IPS-20b (cell line): ENCODE results near the gene AEBP2.
"Not testable (repeated sequence)": the region's sequence is repeated elsewhere in the genome, so short reads cannot be mapped to it uniquely, and the experiment has no call there.

Experiments used
- H3K27ac ChIP-seq: one replicate; pipeline ENCODE4 v1.5.1; 2013; ENCODE audit warnings: low read length
- H3K27me3 ChIP-seq: 2 replicates; pipeline ENCODE4 v1.6.1; 2013; ENCODE audit warnings: mild to moderate bottlenecking, low read length, inconsistent platforms; ENCODE audit not compliant: insufficient read depth
- H3K36me3 ChIP-seq: 2 replicates; pipeline ENCODE4 v1.6.1; 2013; ENCODE audit warnings: low read depth, mild to moderate bottlenecking, inconsistent platforms, low read length, moderate library complexity; ENCODE audit not compliant: insufficient read depth
- H3K4me1 ChIP-seq: 2 replicates; pipeline ENCODE4 v1.6.1; 2013; ENCODE audit warnings: mild to moderate bottlenecking, control low read depth, inconsistent platforms, low read length, moderate library complexity; ENCODE audit not compliant: insufficient read depth
- H3K4me3 ChIP-seq: 2 replicates; pipeline ENCODE4 v1.5.1; 2013; ENCODE audit warnings: mild to moderate bottlenecking, low read length, inconsistent platforms
- H3K9ac ChIP-seq: 2 replicates; pipeline ENCODE4 v1.6.1; 2013; ENCODE audit warnings: low read depth, mild to moderate bottlenecking, inconsistent platforms, low read length, moderate library complexity
- H3K9me3 ChIP-seq: 2 replicates; pipeline ENCODE4 v1.6.1; 2013; ENCODE audit warnings: mild to moderate bottlenecking, low read depth, low read length, inconsistent platforms; ENCODE audit not compliant: insufficient read depth

Gene AEBP2

DNA sequence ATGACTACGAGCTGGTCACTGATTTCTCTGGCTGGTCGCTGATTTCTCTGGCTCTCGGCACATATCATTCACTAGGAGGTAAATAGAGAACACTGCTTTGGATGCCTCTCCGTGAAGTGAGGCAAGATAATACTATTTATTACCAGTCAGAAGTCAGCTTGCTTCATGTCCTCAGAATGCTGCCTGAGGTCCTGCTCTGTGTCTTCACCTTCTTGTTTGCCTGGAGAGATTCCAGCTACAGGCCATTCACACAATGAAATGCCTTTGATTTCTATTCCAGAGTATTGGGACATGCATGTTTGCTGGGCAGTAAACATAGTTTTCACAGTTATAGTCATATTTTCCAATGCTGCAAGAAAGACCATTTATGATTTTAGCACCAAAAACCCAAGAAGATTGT lies 106.7 kb downstream of the AEBP2 start:
- no peak overlapping the region for H3K9ac ChIP-seq
- H3K4me1 ChIP-seq = peaks cover 9% of the 10 kb centered on the region; the same call in 1 of the 2 replicates
- H3K27me3 ChIP-seq = no peaks in the 10 kb centered on the region
- no peak overlapping the region for H3K27ac ChIP-seq
- no peaks in the 10 kb centered on the region for H3K36me3 ChIP-seq
- no peaks in the 10 kb centered on the region for H3K9me3 ChIP-seq
- H3K4me3 ChIP-seq = no peak overlapping the region

DNA sequence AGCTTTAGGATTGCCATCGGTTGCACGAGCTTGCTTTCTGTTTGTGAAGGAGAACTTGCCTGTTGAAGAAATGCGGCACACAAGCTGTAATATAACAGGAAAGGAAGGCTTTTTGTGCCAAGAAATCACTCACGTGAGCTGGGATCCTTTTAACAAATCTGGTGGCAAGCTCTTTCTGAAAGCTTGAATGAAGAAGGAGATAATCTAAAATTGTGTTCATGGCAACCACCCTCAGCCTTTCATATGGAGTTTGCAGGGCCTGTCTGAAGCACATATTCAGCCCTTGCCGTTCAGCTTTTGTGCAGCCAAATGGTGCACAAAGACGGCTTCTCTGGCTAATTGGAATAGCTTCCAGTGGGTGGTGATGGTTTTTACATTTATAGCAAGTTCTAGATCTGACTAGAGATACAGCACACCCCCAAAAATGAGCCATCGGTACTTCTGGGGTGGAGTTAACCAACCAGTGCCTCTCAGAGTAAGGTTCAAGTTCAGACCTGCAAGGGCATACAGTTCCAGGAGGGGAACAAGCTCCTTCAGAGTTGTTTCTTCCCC lies 107.4 kb downstream of the AEBP2 start:
- Histone ChIP-seq H3K27ac (no peak overlapping the region), H3K4me1 (peaks cover 9% of the 10 kb centered on the region; the same call in 1 of the 2 replicates), H3K36me3 (no peaks in the 10 kb centered on the region), H3K9ac (no peak overlapping the region), H3K27me3 (no peaks in the 10 kb centered on the region), H3K4me3 (no peak overlapping the region), H3K9me3 (no peaks in the 10 kb centered on the region)

DNA sequence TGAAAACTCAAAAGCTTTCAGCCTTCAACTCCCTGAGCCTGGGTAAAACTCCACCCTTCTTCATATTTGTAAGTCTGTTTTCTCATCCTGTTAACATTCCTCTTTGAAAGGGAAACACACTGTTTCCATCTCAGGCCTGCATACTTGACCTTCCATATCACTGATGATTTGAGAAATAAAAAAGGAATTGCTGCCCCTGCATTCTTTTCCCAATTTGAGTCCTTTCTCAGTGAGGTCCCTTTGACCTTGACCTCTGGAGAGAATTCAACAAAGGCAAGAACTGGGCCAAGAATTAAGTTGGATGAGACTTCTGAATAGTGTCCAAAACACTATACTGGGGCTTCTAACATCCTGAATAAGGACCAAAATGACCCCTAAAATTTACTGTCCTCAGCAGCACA lies 108.0 kb downstream of the AEBP2 start:
- Histone ChIP-seq H3K27ac (no peak overlapping the region), H3K4me1 (peaks cover 9% of the 10 kb centered on the region; the same call in 1 of the 2 replicates), H3K9ac (no peak overlapping the region), H3K27me3 (no peaks in the 10 kb centered on the region), H3K9me3 (no peaks in the 10 kb centered on the region), H3K4me3 (no peak overlapping the region), H3K36me3 (no peaks in the 10 kb centered on the region)

DNA sequence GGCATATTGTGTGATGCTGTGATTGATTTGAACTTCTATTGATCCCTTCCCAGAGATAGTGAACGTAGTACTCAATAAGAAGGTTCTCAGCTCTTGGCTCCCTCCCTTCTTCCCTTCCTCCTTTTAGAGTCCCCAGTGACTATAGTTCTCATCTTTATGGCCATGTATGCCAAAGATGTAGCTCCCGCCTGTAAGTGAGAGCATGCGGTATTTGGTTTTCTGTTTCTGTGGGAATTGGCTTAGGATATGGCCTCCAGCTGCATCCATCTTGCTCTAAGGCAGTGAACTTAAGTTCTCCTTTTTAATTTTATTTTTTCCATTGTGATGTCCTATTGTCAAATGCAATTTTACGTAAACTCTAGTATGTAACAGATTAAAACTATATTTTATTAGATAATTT lies 109.5 kb downstream of the AEBP2 start:
- H3K27ac ChIP-seq = no peak overlapping the region

DNA sequence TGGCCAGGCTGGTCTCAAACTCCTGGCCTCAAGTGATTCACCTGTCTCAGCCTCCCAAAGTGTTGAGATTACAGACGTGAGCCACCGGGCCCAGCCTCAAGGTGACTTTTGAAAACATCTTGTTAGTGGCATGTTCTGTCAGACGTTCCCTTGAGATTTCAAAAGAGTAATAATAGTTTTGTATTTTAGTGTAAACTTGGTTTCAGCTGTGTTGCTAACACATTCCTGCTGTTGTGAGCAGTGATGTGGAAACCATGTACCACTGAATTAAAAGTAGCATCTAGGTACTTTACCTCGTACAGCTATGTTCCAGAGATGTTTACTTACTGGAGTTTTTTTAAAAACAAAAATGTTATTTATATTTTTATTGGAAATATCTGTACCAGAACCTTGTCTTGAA lies 111.3 kb downstream of the AEBP2 start:
- no peaks in the 10 kb centered on the region for H3K27me3 ChIP-seq
- no peaks in the 10 kb centered on the region for H3K36me3 ChIP-seq
- H3K27ac ChIP-seq = no peak overlapping the region
- peaks cover 9% of the 10 kb centered on the region; the same call in 1 of the 2 replicates for H3K4me1 ChIP-seq
- H3K4me3 ChIP-seq = no peak overlapping the region
- H3K9me3 ChIP-seq = no peaks in the 10 kb centered on the region
- no peak overlapping the region for H3K9ac ChIP-seq

More for the DNA sequence above, 109.5 kb downstream of the AEBP2 start:
- Histone ChIP-seq H3K4me1 (peaks cover 9% of the 10 kb centered on the region; the same call in 1 of the 2 replicates), H3K36me3 (no peaks in the 10 kb centered on the region), H3K9ac (no peak overlapping the region), H3K4me3 (no peak overlapping the region), H3K9me3 (no peaks in the 10 kb centered on the region), H3K27me3 (no peaks in the 10 kb centered on the region)

DNA sequence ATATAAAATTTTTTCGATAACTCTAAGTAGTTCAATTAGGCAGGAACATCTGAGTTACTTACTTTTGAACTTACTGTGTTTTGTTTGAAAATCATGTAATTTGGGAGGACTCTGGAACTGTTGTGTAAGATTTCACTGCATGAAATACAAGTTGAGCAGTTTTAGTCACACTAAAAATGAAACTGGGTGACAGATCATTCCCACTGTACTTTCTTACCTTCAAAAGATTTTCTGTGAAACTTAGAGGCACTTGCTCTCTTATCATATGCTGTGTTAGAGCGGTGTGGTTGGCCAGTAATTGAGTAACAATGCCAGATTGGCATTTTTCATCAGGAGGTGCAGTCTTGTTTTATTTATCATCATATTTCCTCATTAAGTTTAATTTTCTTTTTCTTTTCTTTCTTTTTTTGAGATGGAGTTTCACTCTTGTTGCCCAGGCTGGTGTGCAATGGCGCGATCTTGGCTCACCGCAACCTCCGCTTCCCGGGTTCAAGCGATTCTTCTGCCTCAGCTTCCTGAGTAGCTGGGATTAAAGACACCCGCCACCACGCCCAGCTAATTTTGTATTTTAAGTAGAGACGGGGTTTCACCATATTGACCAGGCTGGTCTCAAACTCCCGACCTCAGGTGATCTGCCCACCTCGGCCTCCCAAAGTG lies 113.3 kb downstream of the AEBP2 start:
- H3K4me1 ChIP-seq, H3K4me3 ChIP-seq, H3K36me3 ChIP-seq, H3K27ac ChIP-seq, H3K27me3 ChIP-seq, H3K9ac ChIP-seq, H3K9me3 ChIP-seq: not testable (repeated sequence)

DNA sequence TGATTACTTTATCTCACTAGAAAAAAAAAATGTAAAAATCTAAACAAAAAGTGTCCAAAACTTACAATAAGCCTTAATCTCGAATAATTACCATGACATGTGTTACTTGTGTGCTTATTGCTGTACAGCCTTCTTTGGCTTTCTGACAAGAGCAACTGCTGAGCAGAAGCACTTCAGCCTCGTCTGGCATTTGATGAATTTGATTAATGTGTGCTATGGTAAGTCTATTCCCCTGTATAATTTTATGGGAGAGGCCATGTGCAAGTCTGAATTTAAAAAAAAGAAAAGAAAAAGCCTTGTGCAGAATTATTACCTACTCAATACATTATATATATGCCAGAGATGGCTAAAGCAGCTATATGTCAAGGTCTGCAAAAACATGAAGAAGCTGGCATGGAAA lies 113.9 kb downstream of the AEBP2 start:
- H3K27ac ChIP-seq = no peak overlapping the region
- H3K9me3 ChIP-seq = no peaks in the 10 kb centered on the region

DNA sequence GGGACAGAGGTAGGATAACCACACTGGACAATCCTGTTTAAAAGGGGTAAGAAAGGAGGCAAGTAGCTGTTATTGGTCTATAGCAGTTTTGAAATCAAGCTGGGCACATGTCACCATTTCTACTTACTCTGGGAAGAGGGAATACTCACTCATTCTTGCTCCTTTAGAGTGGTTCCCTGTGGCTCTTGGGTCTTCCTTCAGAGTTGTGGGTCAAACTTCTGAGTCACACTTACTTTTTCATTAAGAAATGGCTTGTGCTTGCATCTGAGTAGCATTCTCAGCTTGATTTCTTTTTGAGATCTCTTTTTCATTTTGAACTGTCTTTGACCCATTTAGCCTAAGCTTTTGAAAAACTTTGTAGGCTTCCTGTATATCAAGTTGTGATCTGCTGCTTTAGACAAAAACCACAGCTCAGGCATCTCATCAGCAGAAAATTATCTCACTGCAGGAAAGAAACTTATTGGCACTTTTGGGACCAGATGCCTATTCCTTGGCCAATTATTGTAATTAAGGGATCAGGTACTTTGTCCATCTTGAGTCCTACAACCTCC lies 122.2 kb downstream of the AEBP2 start:
- no peak overlapping the region for H3K9ac ChIP-seq
- H3K4me1 ChIP-seq = no peaks in the 10 kb centered on the region
- no peaks in the 10 kb centered on the region for H3K36me3 ChIP-seq
- no peaks in the 10 kb centered on the region for H3K27me3 ChIP-seq
- no peak overlapping the region for H3K4me3 ChIP-seq
- no peak overlapping the region for H3K27ac ChIP-seq
- no peaks in the 10 kb centered on the region for H3K9me3 ChIP-seq

More for the DNA sequence above, 113.9 kb downstream of the AEBP2 start:
- Histone ChIP-seq H3K4me1 (no peaks in the 10 kb centered on the region), H3K27me3 (no peaks in the 10 kb centered on the region), H3K36me3 (no peaks in the 10 kb centered on the region), H3K9ac (no peak overlapping the region), H3K4me3 (no peak overlapping the region)
